ENCODE data around the gene KRT5. TPM values are rescaled to one million over a fixed set of nuclear protein-coding genes. Genes with fewer than 3 reads are reported as not detected.

KRT5 gene
- total RNA-seq, 2 experiments from 2014 or later: not detected

GRCh38 chr12:52487211-52487610 is 33.0 kb downstream of the KRT5 start:
- Mint-ChIP-seq H3K9me3 (peaks cover 4% of the 10 kb centered on the region), H3K27me3 (ENCODE audit: low read depth) (peaks cover 40% of the 10 kb centered on the region), H3K27ac (no peak overlapping the region), H3K4me3 (no peak overlapping the region), H3K4me1 (ENCODE audit: low read depth) (no peaks in the 10 kb centered on the region), H3K36me3 (ENCODE audit: low read depth) (no peaks in the 10 kb centered on the region)
- intact Hi-C loops (cut with micrococcal nuclease): no loop called here
- no peak for DNase-seq
- CTCF ChIA-PET: interaction anchor here (1.1 kb wide), 1 partner anchor 398 kb away, joined by 3 read pairs; no protein-coding TSS in a partner anchor

- Mint-ChIP-seq H3K27ac (no peak overlapping the region), H3K4me3 (no peak overlapping the region), H3K4me1 (ENCODE audit: low read depth) (no peaks in the 10 kb centered on the region), H3K36me3 (ENCODE audit: low read depth) (no peaks in the 10 kb centered on the region), H3K27me3 (ENCODE audit: low read depth) (peaks cover 34% of the 10 kb centered on the region), H3K9me3 (peaks cover 4% of the 10 kb centered on the region)
- no peak for DNase-seq
- CTCF ChIA-PET: no interaction called here
- intact Hi-C loops (cut with micrococcal nuclease): no loop called here
Observed at GRCh38 chr12:52486166-52487105, 33.8 kb downstream of the KRT5 start.

GRCh38 chr12:52480073-52480472 is 40.1 kb downstream of the KRT5 start:
- peaks cover 5% of the 10 kb centered on the region for H3K9me3 Mint-ChIP-seq
- DNase-seq: no peak
- H3K4me3 Mint-ChIP-seq: no peak overlapping the region
- no peak overlapping the region for H3K27ac Mint-ChIP-seq
- no peaks in the 10 kb centered on the region for H3K36me3 Mint-ChIP-seq (ENCODE audit: low read depth)
- no peaks in the 10 kb centered on the region for H3K4me1 Mint-ChIP-seq (ENCODE audit: low read depth)
- CTCF ChIA-PET: no interaction called here
- intact Hi-C loops (cut with micrococcal nuclease): no loop called here
- peaks cover 19% of the 10 kb centered on the region for H3K27me3 Mint-ChIP-seq (ENCODE audit: low read depth)

DNA sequence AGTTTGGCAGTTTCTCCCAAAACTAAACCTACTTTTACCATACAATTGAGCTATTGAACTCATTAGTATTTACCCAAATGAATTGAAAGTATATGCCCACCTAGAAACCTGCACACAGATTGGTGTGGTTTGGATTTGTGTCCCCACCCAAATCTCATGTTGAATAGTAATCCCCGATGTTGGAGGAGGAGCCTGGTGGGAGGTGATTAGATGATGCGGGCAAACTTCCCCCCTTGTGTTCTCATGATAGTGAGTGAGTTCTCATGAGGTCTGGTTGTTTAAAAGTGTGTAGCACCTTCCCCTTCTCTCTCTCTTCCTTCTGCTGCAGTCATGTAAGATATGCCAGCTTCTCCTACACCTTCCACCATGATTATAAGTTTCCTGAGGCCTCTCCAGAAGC is 42.5 kb downstream of the KRT5 start:
- peaks cover 3% of the 10 kb centered on the region for H3K27me3 Mint-ChIP-seq (ENCODE audit: low read depth)
- intact Hi-C loops (cut with micrococcal nuclease): no loop called here
- DNase-seq: no peak
- peaks cover 1% of the 10 kb centered on the region for H3K9me3 Mint-ChIP-seq
- no peak overlapping the region for H3K27ac Mint-ChIP-seq
- H3K36me3 Mint-ChIP-seq (ENCODE audit: low read depth): no peaks in the 10 kb centered on the region
- CTCF ChIA-PET: interaction anchor here (1.2 kb wide), 1 partner anchor 105 kb away, joined by 3 read pairs; no protein-coding TSS in a partner anchor
- no peaks in the 10 kb centered on the region for H3K4me1 Mint-ChIP-seq (ENCODE audit: low read depth)
- H3K4me3 Mint-ChIP-seq: no peak overlapping the region

GRCh38 chr12:52474212-52474611 is 46.0 kb downstream of the KRT5 start:
- CTCF ChIA-PET: interaction anchor here (1.2 kb wide), 1 partner anchor 48 kb away, joined by 3 read pairs; no protein-coding TSS in a partner anchor
- Mint-ChIP-seq H3K4me1 (ENCODE audit: low read depth) (no peaks in the 10 kb centered on the region), H3K4me3 (no peak overlapping the region), H3K9me3 (no peaks in the 10 kb centered on the region), H3K27me3 (ENCODE audit: low read depth) (peaks cover 4% of the 10 kb centered on the region), H3K27ac (no peak overlapping the region), H3K36me3 (ENCODE audit: low read depth) (no peaks in the 10 kb centered on the region)
- intact Hi-C loops (cut with micrococcal nuclease): no loop called here
- no peak for DNase-seq

DNA sequence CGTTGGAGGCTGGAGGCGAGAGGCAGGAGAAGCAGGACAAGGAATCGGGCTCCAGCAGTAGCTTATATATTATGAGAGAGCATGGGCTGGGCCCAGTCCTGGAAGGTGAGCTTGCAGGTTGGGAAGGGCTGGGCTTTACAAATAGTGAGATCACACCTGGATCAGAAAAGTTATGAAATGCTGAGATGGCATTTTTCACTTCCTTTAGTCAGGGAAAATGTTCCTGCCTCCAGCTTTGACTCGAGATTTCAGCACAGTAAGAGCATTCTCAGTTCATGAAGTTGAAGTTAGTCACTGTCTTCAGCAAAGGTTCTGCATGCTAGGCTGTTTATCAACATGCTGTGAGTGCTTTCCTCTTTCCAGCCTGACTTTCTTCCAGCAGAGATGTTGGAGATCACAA is 46.4 kb downstream of the KRT5 start, which contains the start of gene KRT6C:
TSS of gene KRT6C (minus strand) at position 38 of the 400 bp plus-strand sequence. CDS start 68 bp downstream, outside the sequence.
- Mint-ChIP-seq H3K4me1 (ENCODE audit: low read depth) (no peaks in the 10 kb centered on the region), H3K9me3 (no peaks in the 10 kb centered on the region), H3K27me3 (ENCODE audit: low read depth) (peaks cover 4% of the 10 kb centered on the region), H3K4me3 (no peak within 1 kb of the TSS), H3K36me3 (ENCODE audit: low read depth) (no peaks in the 10 kb centered on the region), H3K27ac (no peak within 1 kb of the TSS)
- DNase-seq: no peak
- intact Hi-C loops (cut with micrococcal nuclease): no loop called here
- CTCF ChIA-PET: interaction anchor here (1.2 kb wide), 1 partner anchor 48 kb away, joined by 3 read pairs; no protein-coding TSS in a partner anchor

DNA sequence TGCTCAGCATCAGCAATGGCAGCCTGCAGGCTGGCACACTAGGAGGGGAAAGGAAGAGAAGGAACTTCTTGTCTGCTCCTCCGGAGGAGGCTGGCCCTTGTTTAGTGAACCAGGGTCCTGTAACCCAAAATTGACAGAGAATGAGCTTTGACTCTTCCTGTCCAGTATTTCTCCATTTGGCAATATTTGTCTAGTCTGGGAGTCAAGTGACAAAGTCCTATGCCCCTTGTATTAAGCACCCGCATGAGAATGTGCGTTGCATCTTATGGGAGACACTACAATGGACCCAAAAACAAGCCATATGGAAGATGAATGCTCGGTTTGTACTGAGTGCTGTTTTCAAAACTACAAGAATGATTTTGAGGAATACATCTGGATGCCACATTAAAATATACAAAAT is 50.3 kb downstream of the KRT5 start:
- intact Hi-C loops (cut with micrococcal nuclease): no loop called here

DNA sequence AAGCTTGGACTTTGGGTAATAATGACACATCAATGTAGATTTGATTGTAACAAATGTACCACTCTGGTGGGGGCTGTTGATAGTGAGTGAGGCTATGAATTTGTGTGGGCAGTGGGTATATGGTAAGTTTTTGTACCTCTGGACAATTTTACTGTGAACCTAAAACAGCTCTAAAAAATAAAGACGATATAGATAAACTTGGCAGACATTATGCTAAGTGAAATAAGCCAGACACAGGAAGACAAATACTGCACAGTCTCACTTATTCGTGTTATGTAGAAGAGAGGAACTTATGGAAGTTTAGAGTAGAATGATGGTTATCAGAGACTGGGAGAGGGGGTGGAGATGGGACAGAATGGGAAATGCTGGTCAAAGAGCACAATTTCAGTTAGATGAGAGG is 55.3 kb downstream of the KRT5 start:
- Mint-ChIP-seq H3K36me3 (ENCODE audit: low read depth) (no peaks in the 10 kb centered on the region), H3K4me3 (no peak overlapping the region), H3K27me3 (ENCODE audit: low read depth) (peaks cover 7% of the 10 kb centered on the region), H3K9me3 (no peaks in the 10 kb centered on the region), H3K27ac (no peak overlapping the region), H3K4me1 (ENCODE audit: low read depth) (no peaks in the 10 kb centered on the region)
- CTCF ChIA-PET: interaction anchor here (0.7 kb wide), 1 partner anchor 406 kb away, joined by 3 read pairs; no protein-coding TSS in a partner anchor
- intact Hi-C loops (cut with micrococcal nuclease): no loop called here
- DNase-seq: no peak

More for the DNA sequence above, 50.3 kb downstream of the KRT5 start:
- CTCF ChIA-PET: interaction anchor here (0.6 kb wide), 1 partner anchor 101 kb away, joined by 3 read pairs; no protein-coding TSS in a partner anchor
- H3K27ac Mint-ChIP-seq: no peak overlapping the region
- H3K4me1 Mint-ChIP-seq (ENCODE audit: low read depth): no peaks in the 10 kb centered on the region
- no peaks in the 10 kb centered on the region for H3K36me3 Mint-ChIP-seq (ENCODE audit: low read depth)
- no peak overlapping the region for H3K4me3 Mint-ChIP-seq
- peaks cover 7% of the 10 kb centered on the region for H3K27me3 Mint-ChIP-seq (ENCODE audit: low read depth)
- no peaks in the 10 kb centered on the region for H3K9me3 Mint-ChIP-seq
- no peak for DNase-seq

Other genes starting within 250 kb of the KRT5 start
- under 1 TPM in 1 of 2 experiments, not detected in 1; 0.15 TPM for gene KRT86, start 245.7 kb downstream of the KRT5 start, total RNA-seq
- gene KRT81, start 228.9 kb downstream of the KRT5 start, total RNA-seq: not detected
- not detected for gene KRT83, start 199.0 kb downstream of the KRT5 start, total RNA-seq
- gene KRT85, start 152.9 kb downstream of the KRT5 start, total RNA-seq: not detected
- not detected for gene KRT84, start 134.7 kb downstream of the KRT5 start, total RNA-seq
- gene KRT82, start 114.1 kb downstream of the KRT5 start, total RNA-seq: not detected
- not detected for gene KRT75, start 86.0 kb downstream of the KRT5 start, total RNA-seq
- not detected for gene KRT6B, start 68.2 kb downstream of the KRT5 start, total RNA-seq
- gene KRT6C, start 46.6 kb downstream of the KRT5 start, total RNA-seq: not detected
- gene KRT6A, start 27.1 kb downstream of the KRT5 start, total RNA-seq: not detected
- not detected for gene KRT71, start 32.8 kb upstream of the KRT5 start, total RNA-seq
- not detected for gene KRT74, start 53.4 kb upstream of the KRT5 start, total RNA-seq
- gene KRT72, start 81.1 kb upstream of the KRT5 start, total RNA-seq: 1 to 10 TPM; 2.3 TPM
- gene KRT73, start 98.2 kb upstream of the KRT5 start, total RNA-seq: 1 to 10 TPM; 1.4 to 2.1 TPM
- not detected for gene KRT2, start 131.8 kb upstream of the KRT5 start, total RNA-seq
- gene KRT1, start 160.0 kb upstream of the KRT5 start, total RNA-seq: not detected
- gene KRT77, start 183.1 kb upstream of the KRT5 start, total RNA-seq: not detected